Gastroesophageal sphincter (tissue), 3 donors: ENCODE measurements around the gene EPB41L3.

ENCODE experiments used
- POLR2AphosphoS5 ChIP-seq: sonication (generic); formaldehyde crosslinking; IDR thresholded peaks from one replicate; pipeline ENCODE4 v1.6.1; 2017; ENCODE audit warnings: antibody characterized with exemption
- TF ChIP-seq, protein P1 (sequence below), 4 experiments: fragments of 200-600 bp in 2 of 4; fragments of 450-650 bp in 2 of 4; sonication (generic) in 1 of 4; IDR thresholded peaks; one replicate each; pipeline ENCODE4 v1.5.1; 2017 to 2019; ENCODE audit warnings: antibody characterized with exemption in 4 of 4, mild to moderate bottlenecking in 2 of 4, moderate library complexity in 2 of 4

DNA sequence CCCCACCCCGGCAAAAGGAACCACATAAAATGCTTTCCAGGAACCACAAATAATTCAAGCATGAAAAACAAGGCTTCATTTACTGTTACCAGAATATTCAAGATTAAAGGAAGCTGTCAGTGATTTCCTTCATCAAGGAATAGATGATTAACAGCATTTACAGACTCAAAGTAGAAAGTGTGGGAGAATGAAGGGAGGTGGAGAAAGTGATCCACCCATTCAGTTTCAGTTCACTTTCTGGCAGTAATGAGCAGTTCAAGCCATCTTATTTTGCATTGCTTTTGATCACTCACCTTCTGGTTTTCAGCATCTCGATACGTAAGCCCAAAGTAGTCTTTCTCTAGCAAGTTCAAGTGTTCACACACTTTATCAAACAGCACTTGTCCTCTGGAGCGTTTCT lies 99.0 kb downstream of the EPB41L3 start:
- TF ChIP-seq, protein P1, sequence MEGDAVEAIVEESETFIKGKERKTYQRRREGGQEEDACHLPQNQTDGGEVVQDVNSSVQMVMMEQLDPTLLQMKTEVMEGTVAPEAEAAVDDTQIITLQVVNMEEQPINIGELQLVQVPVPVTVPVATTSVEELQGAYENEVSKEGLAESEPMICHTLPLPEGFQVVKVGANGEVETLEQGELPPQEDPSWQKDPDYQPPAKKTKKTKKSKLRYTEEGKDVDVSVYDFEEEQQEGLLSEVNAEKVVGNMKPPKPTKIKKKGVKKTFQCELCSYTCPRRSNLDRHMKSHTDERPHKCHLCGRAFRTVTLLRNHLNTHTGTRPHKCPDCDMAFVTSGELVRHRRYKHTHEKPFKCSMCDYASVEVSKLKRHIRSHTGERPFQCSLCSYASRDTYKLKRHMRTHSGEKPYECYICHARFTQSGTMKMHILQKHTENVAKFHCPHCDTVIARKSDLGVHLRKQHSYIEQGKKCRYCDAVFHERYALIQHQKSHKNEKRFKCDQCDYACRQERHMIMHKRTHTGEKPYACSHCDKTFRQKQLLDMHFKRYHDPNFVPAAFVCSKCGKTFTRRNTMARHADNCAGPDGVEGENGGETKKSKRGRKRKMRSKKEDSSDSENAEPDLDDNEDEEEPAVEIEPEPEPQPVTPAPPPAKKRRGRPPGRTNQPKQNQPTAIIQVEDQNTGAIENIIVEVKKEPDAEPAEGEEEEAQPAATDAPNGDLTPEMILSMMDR (IDR thresholded peaks at IDR 0.05) = no peak
- no peak for TF ChIP-seq POLR2AphosphoS5
